HG03066 (cell line): Measurements from ENCODE around the gene ESRRG.

ENCODE experiments used
- ATAC-seq: cut with Tn5 transposase; IDR thresholded peaks from one replicate; pipeline ENCODE4 v1.9.1; 2021; ENCODE audit warnings: low read depth; ENCODE audit not compliant: unreplicated experiment

ESRRG gene

GRCh38 chr1:216459651-216460207, 263.5 kb downstream of the ESRRG start:
- ATAC-seq = no peak

- ATAC-seq = no peak
Measured at GRCh38 chr1:216458812-216459211, 264.4 kb downstream of the ESRRG start.

GRCh38 chr1:216457356-216457755, 265.9 kb downstream of the ESRRG start:
- no peak for ATAC-seq

GRCh38 chr1:216456682-216457081, 266.5 kb downstream of the ESRRG start:
- ATAC-seq = no peak

GRCh38 chr1:216453777-216454176, 269.5 kb downstream of the ESRRG start:
- no peak for ATAC-seq
